ENCODE measurements around the gene LYST. TPM values are rescaled to one million over a fixed set of nuclear protein-coding genes. Genes with fewer than 3 reads are reported as not detected.

Gene LYST
- total RNA-seq, 1 donor from 2014 or later = 90.2 TPM

- Mint-ChIP-seq H3K4me3 (peak overlapping the region; percentile 98), H3K27ac (peak overlapping the region; percentile 99), H3K9me3 (no peaks in the 10 kb centered on the region), H3K36me3 (ENCODE audit: low read depth) (peaks cover 33% of the 10 kb centered on the region), H3K4me1 (peaks cover 71% of the 10 kb centered on the region), H3K27me3 (no peaks in the 10 kb centered on the region)
- ChIA-PET CTCF (interaction anchor here (1.0 to 5.5 kb wide), 13 partner anchors 8 to 106 kb away, joined by 3 to 55 read pairs (median 5); no protein-coding TSS in a partner anchor), POLR2A (interaction anchor here (0.5 to 5.6 kb wide), 24 partner anchors 8 to 588 kb away, joined by 3 to 60 read pairs (median 6); partner anchors contain the start of gene B3GALNT2)
- TF ChIP-seq CTCF (IDR thresholded peaks at IDR 0.05) = no peak
- intact Hi-C loops (cut with micrococcal nuclease) = loop anchor here (1.0 to 5.0 kb wide), 10 partner anchors 9 to 1253 kb away; partner anchors contain the start of genes ARID4B, GGPS1 and IRF2BP2
- no peak for DNase-seq
- no peak for ATAC-seq (ENCODE audit: low read depth)
Measured at GRCh38 chr1:235865565-235866204, 1.0 kb downstream of the LYST start.

GRCh38 chr1:235864931-235865525 is 1.7 kb downstream of the LYST start:
- Mint-ChIP-seq H3K4me1 (peaks cover 68% of the 10 kb centered on the region), H3K36me3 (ENCODE audit: low read depth) (peaks cover 33% of the 10 kb centered on the region), H3K9me3 (no peaks in the 10 kb centered on the region), H3K27ac (peak overlapping the region; percentile 99), H3K27me3 (no peaks in the 10 kb centered on the region), H3K4me3 (peak overlapping the region; percentile 98)
- TF ChIP-seq CTCF (IDR thresholded peaks at IDR 0.05) = no peak
- CTCF ChIA-PET = interaction anchor here (1.3 to 5.5 kb wide), 11 partner anchors 8 to 106 kb away, joined by 3 to 55 read pairs (median 5); no protein-coding TSS in a partner anchor
- intact Hi-C loops (cut with micrococcal nuclease) = loop anchor here (5.0 kb wide), 1 partner anchor 1253 kb away; the partner anchor contains the start of gene IRF2BP2
- DNase-seq (no peak), ATAC-seq (ENCODE audit: low read depth) (no peak)
- POLR2A ChIA-PET = interaction anchor here (1.0 to 5.6 kb wide), 16 partner anchors 7 to 361 kb away, joined by 3 to 60 read pairs (median 12); partner anchors contain the start of gene B3GALNT2

- POLR2A ChIA-PET = interaction anchor here (3.4 to 5.5 kb wide), 2 partner anchors 23 to 67 kb away, joined by 39 to 50 read pairs; no protein-coding TSS in a partner anchor
Measured at GRCh38 chr1:235864469-235864868, 2.2 kb downstream of the LYST start.

GRCh38 chr1:235863699-235864093 is 3.0 kb downstream of the LYST start:
- ATAC-seq (ENCODE audit: low read depth) (no peak), DNase-seq (no peak)
- TF ChIP-seq CTCF (IDR thresholded peaks at IDR 0.05) = no peak
- Mint-ChIP-seq H3K27me3 (no peaks in the 10 kb centered on the region), H3K27ac (peak overlapping the region; percentile 99), H3K9me3 (no peaks in the 10 kb centered on the region), H3K36me3 (ENCODE audit: low read depth) (peaks cover 33% of the 10 kb centered on the region), H3K4me1 (peaks cover 61% of the 10 kb centered on the region), H3K4me3 (peak overlapping the region; percentile 98)
- POLR2A ChIA-PET = no interaction called here
- CTCF ChIA-PET = interaction anchor here (1.6 to 5.5 kb wide), 3 partner anchors 20 to 108 kb away, joined by 5 to 55 read pairs (median 7); no protein-coding TSS in a partner anchor
- intact Hi-C loops (cut with micrococcal nuclease) = no loop called here

More at GRCh38 chr1:235864469-235864868, 2.2 kb downstream of the LYST start:
- Mint-ChIP-seq H3K4me3 (peak overlapping the region; percentile 98), H3K4me1 (peaks cover 63% of the 10 kb centered on the region), H3K27ac (peak overlapping the region; percentile 99), H3K9me3 (no peaks in the 10 kb centered on the region), H3K36me3 (ENCODE audit: low read depth) (peaks cover 33% of the 10 kb centered on the region), H3K27me3 (no peaks in the 10 kb centered on the region)
- no peak for TF ChIP-seq CTCF (IDR thresholded peaks at IDR 0.05)
- ATAC-seq (ENCODE audit: low read depth) (no peak), DNase-seq (no peak)
- CTCF ChIA-PET = interaction anchor here (1.5 to 5.5 kb wide), 3 partner anchors 22 to 107 kb away, joined by 4 to 55 read pairs (median 11); no protein-coding TSS in a partner anchor
- intact Hi-C loops (cut with micrococcal nuclease) = no loop called here

GRCh38 chr1:235861857-235862256 is 4.8 kb downstream of the LYST start:
- Mint-ChIP-seq H3K27ac (peak overlapping the region; percentile 99), H3K36me3 (ENCODE audit: low read depth) (peaks cover 31% of the 10 kb centered on the region), H3K9me3 (no peaks in the 10 kb centered on the region), H3K4me1 (peaks cover 57% of the 10 kb centered on the region), H3K27me3 (no peaks in the 10 kb centered on the region), H3K4me3 (no peak overlapping the region)
- DNase-seq (no peak), ATAC-seq (ENCODE audit: low read depth) (no peak)
- ChIA-PET POLR2A (no interaction called here), CTCF (no interaction called here)
- intact Hi-C loops (cut with micrococcal nuclease) = no loop called here
- no peak for TF ChIP-seq CTCF (IDR thresholded peaks at IDR 0.05)

Data from activated B cell treated with CpG ODN at 0.5 μM for 24 hours (primary cell).